ENCODE data around the gene CMKLR1. TPM values are rescaled to one million over a fixed set of nuclear protein-coding genes. Genes with fewer than 3 reads are reported as not detected.

CMKLR1 gene
- total and polyA plus RNA-seq, 2 donors (not counting 1 experiment from before 2014, with no cell fraction given) = 0.06 to 0.54 TPM

DNA sequence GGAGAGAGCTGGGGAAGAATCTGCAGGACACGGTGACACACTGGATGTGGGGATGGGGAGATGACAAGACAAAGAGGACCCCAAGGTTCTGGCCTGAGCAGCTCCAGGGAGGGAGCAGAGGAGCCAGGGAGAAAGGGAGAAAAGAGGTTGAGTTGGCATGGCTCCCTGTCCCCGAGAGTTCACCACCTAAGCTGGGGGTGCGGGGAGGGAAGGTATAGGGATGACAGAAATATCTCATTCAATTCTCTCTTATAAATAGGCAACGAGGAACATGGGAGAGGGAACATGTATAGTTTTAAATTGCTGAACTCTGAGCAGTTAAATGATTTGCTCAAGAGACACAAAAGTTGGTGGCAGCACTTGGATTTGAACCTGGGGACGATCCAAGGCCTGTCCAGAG lies 85.1 kb downstream of the CMKLR1 start:
- Histone ChIP-seq H3K4me1 (ENCODE audit: control insufficient read depth in 2 of 2, insufficient read depth in 2 of 2, low read length in 2 of 2) (no peaks in the 10 kb centered on the region), H3K4me3 (ENCODE audit: control extremely low read depth in 1 of 5, extremely low read depth in 1 of 5, insufficient read depth in 1 of 5, low read depth in 2 of 5, low read length in 4 of 5) (no peak overlapping the region), H3K27me3 (replicated peaks in 1 of 4; ENCODE audit: control extremely low read depth in 1 of 4, control insufficient read depth in 3 of 4, insufficient read depth in 4 of 4, low read length in 3 of 4) (peaks cover 0 to 5% (median 0%) of the 10 kb centered on the region in 4 experiments), H4K20me1 (ENCODE audit: control insufficient read depth, insufficient read depth, low read length, poor library complexity, severe bottlenecking) (no peaks in the 10 kb centered on the region), H3K4me2 (replicated peaks; ENCODE audit: low read depth, low read length, poor library complexity, severe bottlenecking) (no peak overlapping the region), H3K9ac (ENCODE audit: low read length) (no peak overlapping the region), H3K79me2 (ENCODE audit: control insufficient read depth, insufficient read depth, low read length) (no peaks in the 10 kb centered on the region), H3K27ac (ENCODE audit: low read length in 2 of 2) (no peak overlapping the region), H2AFZ (ENCODE audit: insufficient read depth, low read depth, low read length, poor library complexity, severe bottlenecking) (no peak overlapping the region), H3K36me3 (replicated peaks in 1 of 2; ENCODE audit: control extremely low read depth in 1 of 2, control insufficient read depth in 1 of 2, extremely low read depth in 1 of 2, insufficient read depth in 2 of 2, low read length in 1 of 2) (no peaks in the 10 kb centered on the region), H3K9me3 (ENCODE audit: control extremely low read depth in 1 of 3, control insufficient read depth in 2 of 3, insufficient read depth in 1 of 3, low read length in 2 of 3) (no peaks in the 10 kb centered on the region)
- ATAC-seq (ENCODE audit: low read depth) (no peak), DNase-seq (no peak)
- peaks cover 4% of the 10 kb centered on the region for H3K9me3 Mint-ChIP-seq (ENCODE audit: insufficient read depth)
- H3K4me1 Mint-ChIP-seq = no peaks in the 10 kb centered on the region
- TF ChIP-seq CTCF (IDR thresholded peaks at IDR 0.05) (no peak), EZH2 (IDR thresholded peaks at IDR 0.05; ENCODE audit: borderline replicate concordance, insufficient read depth, low read depth, low read length, poor library complexity, severe bottlenecking) (no peak)
- H3K27ac Mint-ChIP-seq = no peak overlapping the region
- H3K27me3 Mint-ChIP-seq = peaks cover 35% of the 10 kb centered on the region
- intact Hi-C loops (cut with micrococcal nuclease) = no loop called here
- POLR2A ChIA-PET = no interaction called here
- no peak overlapping the region for H3K4me3 Mint-ChIP-seq
- 52% methylated on average over 3 of the region's 5 CpGs for WGBS (ENCODE audit: insufficient coverage)
- CTCF ChIA-PET = no interaction called here

DNA sequence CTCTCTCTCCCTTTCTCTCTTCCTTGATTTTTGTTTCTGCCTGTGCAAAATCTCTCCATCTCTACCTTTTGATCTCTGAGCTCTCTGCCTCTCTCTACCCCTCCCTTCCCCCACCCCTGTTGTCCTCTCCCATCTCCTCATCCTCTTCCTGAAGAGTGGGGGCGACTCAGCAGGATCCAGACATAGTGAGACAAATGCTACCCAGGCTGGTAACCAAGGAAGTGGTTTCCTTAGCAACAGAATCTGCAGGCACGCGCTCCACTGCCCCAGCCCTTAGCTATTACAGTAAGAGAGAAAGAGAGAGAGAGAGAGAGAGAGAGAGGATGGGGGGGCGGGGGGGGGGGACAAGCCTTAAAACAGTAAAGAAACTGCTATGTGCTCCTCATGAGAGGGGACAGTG lies 85.6 kb downstream of the CMKLR1 start:
- Histone ChIP-seq H3K9ac (ENCODE audit: low read length) (no peak overlapping the region), H3K4me2 (replicated peaks; ENCODE audit: low read depth, low read length, poor library complexity, severe bottlenecking) (no peak overlapping the region), H3K4me3 (ENCODE audit: control extremely low read depth in 1 of 5, extremely low read depth in 1 of 5, insufficient read depth in 1 of 5, low read depth in 2 of 5, low read length in 4 of 5) (no peak overlapping the region), H3K79me2 (ENCODE audit: control insufficient read depth, insufficient read depth, low read length) (no peaks in the 10 kb centered on the region), H3K27ac (ENCODE audit: low read length in 2 of 2) (no peak overlapping the region), H3K27me3 (replicated peaks in 1 of 4; ENCODE audit: control extremely low read depth in 1 of 4, control insufficient read depth in 3 of 4, insufficient read depth in 4 of 4, low read length in 3 of 4) (peaks cover 0 to 5% (median 0%) of the 10 kb centered on the region in 4 experiments), H2AFZ (ENCODE audit: insufficient read depth, low read depth, low read length, poor library complexity, severe bottlenecking) (no peak overlapping the region), H3K4me1 (ENCODE audit: control insufficient read depth in 2 of 2, insufficient read depth in 2 of 2, low read length in 2 of 2) (no peaks in the 10 kb centered on the region), H3K36me3 (replicated peaks in 1 of 2; ENCODE audit: control extremely low read depth in 1 of 2, control insufficient read depth in 1 of 2, extremely low read depth in 1 of 2, insufficient read depth in 2 of 2, low read length in 1 of 2) (no peaks in the 10 kb centered on the region), H4K20me1 (ENCODE audit: control insufficient read depth, insufficient read depth, low read length, poor library complexity, severe bottlenecking) (no peaks in the 10 kb centered on the region), H3K9me3 (ENCODE audit: control extremely low read depth in 1 of 3, control insufficient read depth in 2 of 3, insufficient read depth in 1 of 3, low read length in 2 of 3) (no peaks in the 10 kb centered on the region)
- intact Hi-C loops (cut with micrococcal nuclease) = no loop called here
- WGBS (ENCODE audit: insufficient coverage) = 0% methylated on average over 1 of the region's 4 CpGs
- H3K4me3 Mint-ChIP-seq = no peak overlapping the region
- ATAC-seq (ENCODE audit: low read depth) = no peak
- peaks cover 2% of the 10 kb centered on the region for H3K9me3 Mint-ChIP-seq (ENCODE audit: insufficient read depth)
- DNase-seq = no peak
- TF ChIP-seq CTCF (IDR thresholded peaks at IDR 0.05) = no peak
- no peak for TF ChIP-seq EZH2 (IDR thresholded peaks at IDR 0.05; ENCODE audit: borderline replicate concordance, insufficient read depth, low read depth, low read length, poor library complexity, severe bottlenecking)
- no peak overlapping the region for H3K27ac Mint-ChIP-seq
- H3K27me3 Mint-ChIP-seq = peaks cover 36% of the 10 kb centered on the region
- no peaks in the 10 kb centered on the region for H3K4me1 Mint-ChIP-seq
- CTCF ChIA-PET = interaction anchor here (0.7 kb wide), 1 partner anchor 268 kb away, joined by 3 read pairs; no protein-coding TSS in a partner anchor
- POLR2A ChIA-PET = no interaction called here

Measured in B cell (primary cell).